ENCODE results near the gene ZNF486.

DNA sequence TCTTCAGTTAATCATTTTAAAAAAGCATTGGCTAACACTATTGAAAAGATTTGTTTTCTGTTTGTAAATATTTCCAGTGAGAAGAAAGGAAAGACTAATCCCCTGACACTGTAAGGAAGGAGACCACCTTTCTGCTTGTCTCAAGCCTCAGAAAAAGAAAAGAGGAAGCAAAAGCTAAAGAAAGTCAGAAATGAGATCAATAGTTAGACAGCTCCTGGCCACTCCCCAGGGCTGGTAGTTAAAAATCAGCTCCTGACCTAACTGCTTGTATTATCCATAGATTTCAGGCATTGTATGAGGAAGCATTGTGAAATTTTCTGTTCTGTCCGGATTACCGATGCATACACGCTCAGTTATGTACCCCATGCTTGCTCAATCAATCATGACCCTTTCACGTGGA lies 76.6 kb downstream of the ZNF486 start:
- TF ChIP-seq, protein P1, sequence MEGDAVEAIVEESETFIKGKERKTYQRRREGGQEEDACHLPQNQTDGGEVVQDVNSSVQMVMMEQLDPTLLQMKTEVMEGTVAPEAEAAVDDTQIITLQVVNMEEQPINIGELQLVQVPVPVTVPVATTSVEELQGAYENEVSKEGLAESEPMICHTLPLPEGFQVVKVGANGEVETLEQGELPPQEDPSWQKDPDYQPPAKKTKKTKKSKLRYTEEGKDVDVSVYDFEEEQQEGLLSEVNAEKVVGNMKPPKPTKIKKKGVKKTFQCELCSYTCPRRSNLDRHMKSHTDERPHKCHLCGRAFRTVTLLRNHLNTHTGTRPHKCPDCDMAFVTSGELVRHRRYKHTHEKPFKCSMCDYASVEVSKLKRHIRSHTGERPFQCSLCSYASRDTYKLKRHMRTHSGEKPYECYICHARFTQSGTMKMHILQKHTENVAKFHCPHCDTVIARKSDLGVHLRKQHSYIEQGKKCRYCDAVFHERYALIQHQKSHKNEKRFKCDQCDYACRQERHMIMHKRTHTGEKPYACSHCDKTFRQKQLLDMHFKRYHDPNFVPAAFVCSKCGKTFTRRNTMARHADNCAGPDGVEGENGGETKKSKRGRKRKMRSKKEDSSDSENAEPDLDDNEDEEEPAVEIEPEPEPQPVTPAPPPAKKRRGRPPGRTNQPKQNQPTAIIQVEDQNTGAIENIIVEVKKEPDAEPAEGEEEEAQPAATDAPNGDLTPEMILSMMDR (conservative IDR thresholded peaks at IDR 0.05; ENCODE audit: low read depth in 2 of 2), result no peak
- no peak for TF ChIP-seq EZH2phosphoT487 (IDR thresholded peaks at IDR 0.05; ENCODE audit: unreplicated experiment)

All from GM23338 (cell line).